GM12872 (cell line): ENCODE measurements around the gene KSR2.

ENCODE experiments used
- CTCF ChIP-seq: IDR thresholded peaks from 3 replicates; pipeline ENCODE4 v1.5.1; 2011; ENCODE audit warnings: low read depth, mild to moderate bottlenecking, low read length, moderate library complexity; ENCODE audit not compliant: insufficient read depth

Gene KSR2

DNA sequence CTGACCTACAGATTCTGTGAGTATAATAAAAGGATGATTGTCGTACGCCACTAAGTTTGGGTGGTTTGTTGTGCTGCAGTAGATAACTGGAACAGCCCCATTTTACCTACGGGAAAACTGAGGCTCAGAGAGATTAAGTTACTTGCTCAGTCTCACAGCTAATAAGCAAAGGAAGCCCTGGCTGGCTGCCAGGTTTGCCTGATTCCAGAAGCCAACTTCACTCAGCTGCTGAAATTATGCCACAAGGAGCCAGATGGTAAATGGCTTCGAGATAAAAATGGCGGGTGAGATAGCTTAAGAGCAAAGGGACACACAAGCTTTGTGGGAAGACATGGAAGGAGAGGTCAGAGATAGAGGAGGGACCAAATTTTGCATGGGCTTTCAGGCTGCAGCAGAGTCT is 415.8 kb downstream of the KSR2 start:
- TF ChIP-seq CTCF: no peak

DNA sequence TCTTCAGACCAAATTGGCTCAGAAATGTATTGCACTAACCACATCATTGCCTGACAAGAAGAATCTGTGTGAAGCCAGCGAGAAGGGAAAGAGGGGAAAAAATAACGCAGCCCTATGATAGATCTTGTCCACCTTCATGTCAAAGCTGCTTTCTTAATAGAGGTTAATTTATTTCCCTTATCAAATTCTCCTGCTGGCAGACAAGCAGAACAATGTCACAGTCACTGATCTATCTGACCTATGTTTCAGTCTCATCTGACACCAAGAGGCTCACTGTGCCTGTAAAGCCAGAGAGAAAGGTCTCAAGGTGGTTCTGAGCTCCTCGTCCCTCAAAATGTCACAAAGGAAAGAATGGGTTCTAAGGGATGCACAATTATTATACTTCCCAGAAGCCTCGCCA is 417.1 kb downstream of the KSR2 start:
- TF ChIP-seq CTCF: no peak

GRCh38 chr12:117547209-117547608 is 421.6 kb downstream of the KSR2 start:
- TF ChIP-seq CTCF: no peak

DNA sequence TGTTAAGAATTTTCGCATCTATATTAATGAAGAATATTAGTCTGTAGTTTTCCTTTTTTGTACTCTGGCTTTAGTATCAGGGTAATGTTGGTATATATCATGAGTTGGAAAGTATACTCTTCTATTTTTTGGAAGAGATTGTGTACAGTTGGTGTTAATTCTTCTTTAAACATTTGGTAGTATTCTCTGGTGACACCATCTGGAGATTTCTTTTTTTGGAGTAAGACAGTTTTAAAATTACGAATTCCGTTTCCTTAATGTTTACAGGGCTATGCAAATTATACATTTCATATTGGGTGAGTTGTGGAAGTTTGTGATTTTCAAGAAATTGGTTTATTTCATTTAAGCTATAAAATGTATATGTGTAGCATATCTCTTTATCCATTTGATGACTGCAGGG is 423.6 kb downstream of the KSR2 start:
- TF ChIP-seq CTCF: no peak

- no peak for TF ChIP-seq CTCF
These were observed 428.8 kb downstream of the KSR2 start for GRCh38 chr12:117540011-117540410.

DNA sequence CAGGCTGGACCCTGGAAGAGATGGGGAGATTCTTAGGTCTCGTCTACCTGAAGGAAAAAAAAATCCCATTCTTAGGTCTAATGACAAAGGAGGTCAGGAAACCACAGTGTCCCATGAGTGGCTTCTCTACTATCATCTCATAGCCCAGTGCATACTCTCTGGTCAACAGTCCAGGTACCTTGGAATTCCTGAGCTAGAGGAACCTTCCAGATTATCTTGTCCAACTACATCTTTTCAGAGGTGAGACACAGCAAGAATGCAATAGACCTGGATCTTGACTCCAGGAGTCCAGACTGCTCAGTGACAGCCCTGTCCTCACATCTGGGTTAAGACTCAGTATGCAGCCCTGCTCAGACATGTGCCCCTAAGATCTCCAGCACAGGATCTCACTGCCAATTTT is 429.9 kb downstream of the KSR2 start:
- TF ChIP-seq CTCF: no peak

DNA sequence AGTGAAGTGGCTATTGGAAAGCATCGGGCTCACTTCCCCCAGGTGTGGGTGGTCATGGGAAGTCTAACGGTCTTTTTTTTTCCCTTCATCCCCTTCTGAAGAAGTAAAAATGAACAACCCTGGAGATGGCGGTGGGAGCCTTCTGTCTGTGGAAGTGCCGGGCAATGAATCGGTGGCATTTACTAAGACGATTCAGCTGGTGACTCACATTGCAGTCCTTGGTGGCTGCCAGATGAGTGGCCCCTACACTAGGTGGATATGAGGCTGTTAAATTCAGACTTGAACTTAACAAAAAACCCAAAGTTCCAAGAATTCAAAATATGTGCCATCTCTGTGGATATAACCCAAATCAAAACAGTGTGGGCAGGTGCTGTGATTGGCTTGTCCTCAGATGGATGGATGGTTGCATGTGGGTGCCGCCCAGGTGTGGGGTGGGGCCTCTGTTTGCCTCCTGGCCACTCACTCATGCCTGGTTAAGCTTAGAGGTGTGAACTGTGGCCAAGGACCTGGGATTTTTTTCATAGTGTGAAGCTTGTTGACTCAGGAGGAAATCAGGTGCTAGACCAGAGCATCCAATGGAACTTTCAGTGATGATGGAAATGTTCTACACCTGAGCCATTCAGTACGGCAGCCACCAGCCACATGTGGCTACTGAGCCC is 430.6 kb downstream of the KSR2 start:
- TF ChIP-seq CTCF: no peak

DNA sequence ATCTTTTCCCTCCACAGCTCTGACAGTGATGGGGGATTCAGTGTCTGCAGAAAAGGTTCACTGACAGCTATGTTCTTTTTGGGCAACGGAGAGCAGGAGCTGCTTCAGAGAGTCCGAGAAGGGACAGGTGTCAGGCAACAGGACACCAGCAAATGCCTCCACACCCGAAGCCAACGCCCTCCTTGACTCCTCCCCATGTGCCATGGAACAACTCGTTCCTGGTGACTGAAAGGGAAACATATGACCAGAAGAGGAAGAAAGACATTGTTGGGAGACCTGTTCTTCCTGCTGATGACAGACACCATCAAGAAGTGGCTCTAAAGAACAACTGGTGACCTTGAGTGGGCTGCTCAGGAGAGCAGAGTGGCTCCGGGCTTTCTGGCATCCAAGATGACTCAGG is 435.1 kb downstream of the KSR2 start:
- TF ChIP-seq CTCF: no peak
